GM12878 (cell line): ENCODE results near the gene ECM1. TPM values are rescaled to one million over a fixed set of nuclear protein-coding genes. Genes with fewer than 3 reads are reported as not detected.

Experiments
- ATAC-seq: fragments of 200-7000 bp; cut with Tn5 transposase; 3 replicates; pipeline ENCODE4 v1.9.1; 2020; ENCODE audit warnings: mild to moderate bottlenecking, moderate library complexity
- BruUV-seq: library from RNA; stranded (reverse); fragments of 400-500 nt; replicated peaks from 2 replicates; lab custom pipeline; 2021; lab: Mats Ljungman, UMichigan
- CTCF ChIA-PET: fragments of 300-600 bp; sonication (Branson Sonifier 250); formaldehyde crosslinking; extraction: SDS; loops from one replicate; lab custom pipeline; 2021; ENCODE audit warnings: inconsistent platforms; lab: Yijun Ruan, JAX
- POLR2A ChIA-PET: fragments of 350-600 bp; formaldehyde crosslinking; extraction: SDS; loops from one replicate; lab custom pipeline; 2021; ENCODE audit warnings: inconsistent platforms; lab: Charles Lee
- RAD21 ChIA-PET: fragments of 300-600 bp; sonication (Branson Sonifier 250); formaldehyde crosslinking; loops from one replicate; lab custom pipeline; 2023; ENCODE audit warnings: antibody characterized with exemption; ENCODE audit not compliant: unreplicated experiment; lab: Charles Lee
- SMC1A ChIA-PET: fragments of 300-600 bp; sonication (Branson Sonifier 250); formaldehyde crosslinking; loops from one replicate; lab custom pipeline; 2023; ENCODE audit not compliant: unreplicated experiment, uncharacterized antibody; lab: Charles Lee
- DNase-seq: peaks from one replicate; pipeline ENCODE4 v3.0.0-alpha.2; 2011; ENCODE audit warnings: low read depth, low spot score
- FAIRE-seq: peaks from 3 replicates; lab custom pipeline; 2011; peaks lifted over from hg19 to GRCh38; lab: Jason Lieb, UNC
- H2AFZ ChIP-seq: 2 replicates; pipeline ENCODE4 v1.6.0; 2011; ENCODE audit warnings: low read depth, low read length, control low read depth; ENCODE audit not compliant: control insufficient read depth
- H3K27ac ChIP-seq: 2 replicates; pipeline ENCODE4 v1.5.1; 2011; ENCODE audit warnings: control low read depth; ENCODE audit not compliant: control insufficient read depth, insufficient read depth
- H3K27me3 ChIP-seq, 2 experiments: replicated peaks in 1 of 2; 2 replicates each; pipeline versions ENCODE4 v1.6.0 to v1.6.1; 2011; ENCODE audit warnings: low read length in 1 of 2; ENCODE audit not compliant: control insufficient read depth in 2 of 2, insufficient read depth in 2 of 2
- H3K36me3 ChIP-seq, 2 experiments: 2 replicates each; pipeline ENCODE4 v1.5.1; 2011; ENCODE audit warnings: low read length in 1 of 2; ENCODE audit not compliant: control insufficient read depth in 2 of 2, insufficient read depth in 2 of 2
- H3K4me1 ChIP-seq: 2 replicates; pipeline ENCODE4 v1.6.1; 2011; ENCODE audit warnings: mild to moderate bottlenecking, low read length, moderate library complexity, mixed read lengths; ENCODE audit not compliant: control insufficient read depth, insufficient read depth
- H3K4me2 ChIP-seq: 2 replicates; pipeline ENCODE4 v1.6.0; 2011; ENCODE audit warnings: control low read depth; ENCODE audit not compliant: control insufficient read depth, insufficient read depth
- H3K4me3 ChIP-seq: fragments of 200-600 bp; sonication (generic); 2 replicates; pipeline ENCODE4 v1.5.1; 2016
- H3K79me2 ChIP-seq: 2 replicates; pipeline ENCODE4 v1.6.0; 2011; ENCODE audit warnings: low read length; ENCODE audit not compliant: control insufficient read depth, insufficient read depth
- H3K9ac ChIP-seq: 2 replicates; pipeline ENCODE4 v1.8.0; 2011; ENCODE audit warnings: low read length, control low read depth, mixed read lengths; ENCODE audit not compliant: control insufficient read depth, insufficient read depth
- H3K9me3 ChIP-seq: replicated peaks from 3 replicates; pipeline ENCODE4 v1.5.1; 2011; ENCODE audit warnings: mild to moderate bottlenecking, low read length; ENCODE audit not compliant: control insufficient read depth, insufficient read depth
- H4K20me1 ChIP-seq: 2 replicates; pipeline ENCODE4 v1.6.0; 2011; ENCODE audit not compliant: control insufficient read depth, insufficient read depth
- CHD1 ChIP-seq: IDR thresholded peaks from 2 replicates; pipeline ENCODE4 v1.6.1; 2012; ENCODE audit warnings: low read depth, low read length, improper control_type of control experiment
- CREB1 ChIP-seq: IDR thresholded peaks from 2 replicates; pipeline ENCODE4 v1.6.1; 2012; ENCODE audit warnings: low read depth, mild to moderate bottlenecking, inconsistent platforms
- DPF2 ChIP-seq: fragments of 450-650 bp; IDR thresholded peaks from 2 replicates; pipeline ENCODE4 v1.6.1; 2017; ENCODE audit warnings: mild to moderate bottlenecking
- ETV6 ChIP-seq, 2 experiments: fragments of 450-650 bp in 1 of 2; IDR thresholded peaks in 1 of 2; conservative IDR thresholded peaks in 1 of 2; 2 replicates each; pipeline ENCODE4 v1.6.1; 2014; ENCODE audit warnings: antibody characterized with exemption in 1 of 2, borderline replicate concordance in 1 of 2, low read depth in 1 of 2, mild to moderate bottlenecking in 1 of 2, moderate library complexity in 1 of 2
- HDGF ChIP-seq: fragments of 450-650 bp; IDR thresholded peaks from 2 replicates; pipeline ENCODE4 v1.6.1; 2016; ENCODE audit warnings: antibody characterized with exemption
- KDM1A ChIP-seq: fragments of 200-600 bp; sonication (generic); IDR thresholded peaks from 2 replicates; pipeline ENCODE4 v1.6.1; 2016; ENCODE audit warnings: borderline replicate concordance
- MEF2A ChIP-seq: IDR thresholded peaks from 2 replicates; pipeline ENCODE4 v1.6.1; 2011; ENCODE audit warnings: low read depth, mild to moderate bottlenecking, low read length, moderate library complexity; ENCODE audit not compliant: insufficient read depth
- NFYA ChIP-seq: IDR thresholded peaks from 2 replicates; pipeline ENCODE4 v1.6.1; 2011; ENCODE audit warnings: low read depth, mild to moderate bottlenecking, low read length, improper control_type of control experiment, borderline replicate concordance
- PAX8 ChIP-seq: fragments of 450-650 bp; IDR thresholded peaks from 2 replicates; pipeline ENCODE4 v1.6.1; 2017; ENCODE audit warnings: mild to moderate bottlenecking, moderate library complexity
- STAT1 ChIP-seq: fragments of 450-650 bp; conservative IDR thresholded peaks from 2 replicates; pipeline ENCODE4 v1.6.1; 2014; ENCODE audit warnings: antibody characterized with exemption, mild to moderate bottlenecking
- SUZ12 ChIP-seq: fragments of 200-600 bp; sonication (generic); IDR thresholded peaks from one replicate; pipeline ENCODE4 v1.6.1; 2018; ENCODE audit warnings: antibody characterized with exemption, mild to moderate bottlenecking; ENCODE audit not compliant: unreplicated experiment
- ZNF207 ChIP-seq: fragments of 450-650 bp; IDR thresholded peaks from 2 replicates; pipeline ENCODE4 v1.6.1; 2014; ENCODE audit warnings: antibody characterized with exemption, mild to moderate bottlenecking, borderline replicate concordance
- ZNF622 ChIP-seq: fragments of 450-650 bp; IDR thresholded peaks from 2 replicates; pipeline ENCODE4 v1.6.1; 2017; ENCODE audit warnings: mild to moderate bottlenecking, inconsistent platforms
- ZSCAN29 ChIP-seq: fragments of 450-650 bp; IDR thresholded peaks from 2 replicates; pipeline ENCODE4 v1.6.1; 2017; ENCODE audit warnings: mild to moderate bottlenecking, moderate library complexity
- ZZZ3 ChIP-seq: IDR thresholded peaks from 2 replicates; pipeline ENCODE4 v1.6.1; 2011; ENCODE audit warnings: low read depth; ENCODE audit not compliant: control insufficient read depth, insufficient read length
- WGBS: methylation state at CpG from one replicate; pipeline ENCODE4 v1.1.6; 2016; ENCODE audit warnings: low lambda C conversion rate; ENCODE audit not compliant: insufficient replicate concordance, insufficient coverage; ENCODE audit errors: missing lambda C conversion rate; 5-methylcytosine and 5-hydroxymethylcytosine counted together
- in situ Hi-C: fragments of 300-500 bp; cut with MboI; formaldehyde crosslinking; loops from 9 replicates; pipeline ENCODE4 v1.14.3; 2018; ENCODE audit warnings: mixed read lengths
- intact Hi-C: fragments of 100-400 bp; cut with micrococcal nuclease; formaldehyde crosslinking; loops from one replicate; pipeline ENCODE4 v1.14.2; 2022; ENCODE audit not compliant: unreplicated experiment
- polyA plus RNA-seq, 11 experiments: library from polyadenylated mRNA; depleted of rRNA in 4 of 11; unstranded in 6 of 11; stranded (reverse) in 5 of 11; fragments of >200 nt; fragmentation: Nextera tagmentation in 4 of 11; fragmentation: Illumina TruSeq in 1 of 11; extraction: Ambion mirVana in 4 of 11; extraction: Trizol in 1 of 11; gene quantifications; 1 replicate in 1 of 11; 2 replicates in 10 of 11; pipeline versions ENCODE4 v1.2.1 to v1.2.3, GENCODE V29; 2011 to 2016; ENCODE audit warnings: inconsistent platforms in 2 of 11, missing spikeins in 2 of 11, low read depth in 1 of 11
- total RNA-seq, 4 experiments: library from RNA; depleted of rRNA in 3 of 4; stranded (reverse); fragments of >200 nt in 3 of 4; fragmentation: Illumina TruSeq in 1 of 4; extraction: Trizol in 1 of 4; gene quantifications; 2 replicates each; pipeline versions ENCODE4 v1.2.1 to v1.2.3, GENCODE V29; 2013 to 2021
- TF ChIP-seq, protein P1 (sequence below): fragments of 450-650 bp; IDR thresholded peaks from 2 replicates; pipeline ENCODE4 v1.6.1; 2017; ENCODE audit warnings: mild to moderate bottlenecking, moderate library complexity
- TF ChIP-seq, protein P2 (sequence below): fragments of 450-650 bp; IDR thresholded peaks from 2 replicates; pipeline ENCODE4 v1.6.1; 2016; ENCODE audit warnings: mild to moderate bottlenecking
- TF ChIP-seq, protein P3 (sequence below): IDR thresholded peaks from 2 replicates; pipeline ENCODE4 v1.6.1; 2011; ENCODE audit warnings: low read depth, low read length, improper control_type of control experiment, borderline replicate concordance

The ECM1 gene
- total and polyA plus RNA-seq, 10 of the 15 experiments (the other 5 are each of a cell fraction or from before 2014, with no cell fraction given), result 0.06 to 1.3 (median 0.60) TPM

DNA sequence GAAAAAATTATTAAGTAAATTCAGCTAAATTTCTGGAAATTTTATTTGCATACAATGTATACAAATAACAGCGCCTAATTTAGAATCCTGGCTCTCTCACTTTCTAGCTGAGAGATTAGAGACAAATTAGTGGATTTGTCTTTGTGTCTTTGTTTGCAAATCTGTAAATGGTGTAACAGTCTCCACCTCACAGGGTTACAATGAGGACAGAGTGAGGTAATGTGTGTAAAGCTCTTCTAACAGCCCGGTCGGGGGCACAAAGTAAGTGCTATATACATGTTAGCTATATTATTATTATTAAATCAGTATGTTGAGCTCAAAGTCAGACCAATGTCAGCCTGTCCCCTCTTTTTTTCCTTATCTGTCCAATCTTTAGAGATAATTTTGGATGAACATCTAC is 36.3 kb downstream of the ECM1 start (continued):
- TF ChIP-seq, protein P1, sequence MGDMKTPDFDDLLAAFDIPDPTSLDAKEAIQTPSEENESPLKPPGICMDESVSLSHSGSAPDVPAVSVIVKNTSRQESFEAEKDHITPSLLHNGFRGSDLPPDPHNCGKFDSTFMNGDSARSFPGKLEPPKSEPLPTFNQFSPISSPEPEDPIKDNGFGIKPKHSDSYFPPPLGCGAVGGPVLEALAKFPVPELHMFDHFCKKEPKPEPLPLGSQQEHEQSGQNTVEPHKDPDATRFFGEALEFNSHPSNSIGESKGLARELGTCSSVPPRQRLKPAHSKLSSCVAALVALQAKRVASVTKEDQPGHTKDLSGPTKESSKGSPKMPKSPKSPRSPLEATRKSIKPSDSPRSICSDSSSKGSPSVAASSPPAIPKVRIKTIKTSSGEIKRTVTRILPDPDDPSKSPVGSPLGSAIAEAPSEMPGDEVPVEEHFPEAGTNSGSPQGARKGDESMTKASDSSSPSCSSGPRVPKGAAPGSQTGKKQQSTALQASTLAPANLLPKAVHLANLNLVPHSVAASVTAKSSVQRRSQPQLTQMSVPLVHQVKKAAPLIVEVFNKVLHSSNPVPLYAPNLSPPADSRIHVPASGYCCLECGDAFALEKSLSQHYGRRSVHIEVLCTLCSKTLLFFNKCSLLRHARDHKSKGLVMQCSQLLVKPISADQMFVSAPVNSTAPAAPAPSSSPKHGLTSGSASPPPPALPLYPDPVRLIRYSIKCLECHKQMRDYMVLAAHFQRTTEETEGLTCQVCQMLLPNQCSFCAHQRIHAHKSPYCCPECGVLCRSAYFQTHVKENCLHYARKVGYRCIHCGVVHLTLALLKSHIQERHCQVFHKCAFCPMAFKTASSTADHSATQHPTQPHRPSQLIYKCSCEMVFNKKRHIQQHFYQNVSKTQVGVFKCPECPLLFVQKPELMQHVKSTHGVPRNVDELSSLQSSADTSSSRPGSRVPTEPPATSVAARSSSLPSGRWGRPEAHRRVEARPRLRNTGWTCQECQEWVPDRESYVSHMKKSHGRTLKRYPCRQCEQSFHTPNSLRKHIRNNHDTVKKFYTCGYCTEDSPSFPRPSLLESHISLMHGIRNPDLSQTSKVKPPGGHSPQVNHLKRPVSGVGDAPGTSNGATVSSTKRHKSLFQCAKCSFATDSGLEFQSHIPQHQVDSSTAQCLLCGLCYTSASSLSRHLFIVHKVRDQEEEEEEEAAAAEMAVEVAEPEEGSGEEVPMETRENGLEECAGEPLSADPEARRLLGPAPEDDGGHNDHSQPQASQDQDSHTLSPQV, result no peak
- TF ChIP-seq CREB1 (no peak), NFYA (no peak), ZNF207 (no peak)
- TF ChIP-seq, protein P2, sequence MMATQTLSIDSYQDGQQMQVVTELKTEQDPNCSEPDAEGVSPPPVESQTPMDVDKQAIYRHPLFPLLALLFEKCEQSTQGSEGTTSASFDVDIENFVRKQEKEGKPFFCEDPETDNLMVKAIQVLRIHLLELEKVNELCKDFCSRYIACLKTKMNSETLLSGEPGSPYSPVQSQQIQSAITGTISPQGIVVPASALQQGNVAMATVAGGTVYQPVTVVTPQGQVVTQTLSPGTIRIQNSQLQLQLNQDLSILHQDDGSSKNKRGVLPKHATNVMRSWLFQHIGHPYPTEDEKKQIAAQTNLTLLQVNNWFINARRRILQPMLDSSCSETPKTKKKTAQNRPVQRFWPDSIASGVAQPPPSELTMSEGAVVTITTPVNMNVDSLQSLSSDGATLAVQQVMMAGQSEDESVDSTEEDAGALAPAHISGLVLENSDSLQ, result no peak

DNA sequence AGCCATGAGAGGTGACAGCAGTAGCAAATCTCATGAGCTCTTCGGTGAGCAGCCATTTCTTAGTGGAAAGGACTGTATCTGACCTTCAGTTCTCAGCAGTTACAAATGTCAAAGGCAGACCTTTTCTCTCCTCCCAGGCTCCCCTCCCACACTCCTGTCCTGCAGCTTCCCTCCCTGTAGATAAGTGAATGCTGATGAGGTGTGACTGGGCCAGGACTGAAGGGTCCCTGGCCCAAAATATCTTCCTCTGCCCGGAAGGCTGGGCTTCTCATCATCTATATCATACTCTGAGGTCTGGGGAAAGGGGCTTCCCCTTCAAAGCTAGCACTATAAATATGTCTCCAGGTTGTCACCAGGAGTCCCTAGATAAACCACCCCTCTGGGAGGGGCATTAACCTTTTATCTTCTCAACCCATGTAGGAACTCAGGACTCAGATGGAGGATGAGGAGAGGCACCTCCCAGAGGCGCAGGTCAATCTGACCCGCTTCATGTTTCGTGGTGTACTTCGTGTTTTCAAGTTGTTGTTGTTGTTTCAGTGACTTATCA is 37.6 kb downstream of the ECM1 start:
- intact Hi-C loops, result no loop called here
- no peak for TF ChIP-seq KDM1A
- no peak for TF ChIP-seq CHD1
- no peak for TF ChIP-seq ZNF622
- TF ChIP-seq, protein P3, sequence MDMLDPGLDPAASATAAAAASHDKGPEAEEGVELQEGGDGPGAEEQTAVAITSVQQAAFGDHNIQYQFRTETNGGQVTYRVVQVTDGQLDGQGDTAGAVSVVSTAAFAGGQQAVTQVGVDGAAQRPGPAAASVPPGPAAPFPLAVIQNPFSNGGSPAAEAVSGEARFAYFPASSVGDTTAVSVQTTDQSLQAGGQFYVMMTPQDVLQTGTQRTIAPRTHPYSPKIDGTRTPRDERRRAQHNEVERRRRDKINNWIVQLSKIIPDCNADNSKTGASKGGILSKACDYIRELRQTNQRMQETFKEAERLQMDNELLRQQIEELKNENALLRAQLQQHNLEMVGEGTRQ, result no peak
- no peak for TF ChIP-seq CREB1
- TF ChIP-seq STAT1, result no peak
- TF ChIP-seq MEF2A, result no peak
- TF ChIP-seq PAX8, result no peak
- no peak for TF ChIP-seq SUZ12
- TF ChIP-seq ETV6 (conservative IDR thresholded peaks at IDR 0.05 in 1 of 2, IDR thresholded peaks at IDR 0.05 in 1 of 2; ENCODE audit: borderline replicate concordance in 1 of 2, low read depth in 1 of 2), result no peak
- TF ChIP-seq HDGF, result no peak
- no peak for TF ChIP-seq DPF2
- no peak for TF ChIP-seq ZZZ3
- no peak for TF ChIP-seq ZSCAN29

More for the DNA sequence above, 37.6 kb downstream of the ECM1 start:
- Histone ChIP-seq H3K9me3 (no peaks in the 10 kb centered on the region), H3K4me1 (peaks cover 3% of the 10 kb centered on the region; the same call in 1 of the 2 replicates), H3K79me2 (no peaks in the 10 kb centered on the region), H3K4me3 (no peak overlapping the region), H4K20me1 (no peaks in the 10 kb centered on the region), H3K27ac (no peak overlapping the region), H3K4me2 (no peak overlapping the region), H2AFZ (no peak overlapping the region), H3K9ac (no peak overlapping the region), H3K36me3 (no peaks in the 10 kb centered on the region), H3K27me3 (no peaks in the 10 kb centered on the region)
- in situ Hi-C loops, result no loop called here
- CTCF ChIA-PET, result interaction anchor here (0.5 to 4.9 kb wide), 3 partner anchors 13 to 442 kb away, joined by 3 to 20 read pairs (median 3); no protein-coding TSS in a partner anchor
- RAD21 ChIA-PET, result no interaction called here
- SMC1A ChIA-PET, result interaction anchor here (0.7 kb wide), 1 partner anchor 450 kb away, joined by 3 read pairs; no protein-coding TSS in a partner anchor
- FAIRE-seq, result no peak
- no peak for DNase-seq
- BruUV-seq, result no TSS peak
- POLR2A ChIA-PET, result interaction anchor here (0.6 kb wide), 1 partner anchor 16 kb away, joined by 6 read pairs; no protein-coding TSS in a partner anchor
- ATAC-seq, result no peak
- 61% methylated on average over 6 of the region's 6 CpGs for WGBS
